WTC11 (cell line): ENCODE data around the gene CTNND2. TPM values are rescaled to one million over a fixed set of nuclear protein-coding genes. Genes with fewer than 3 reads are reported as not detected.

Experiments
- ATAC-seq: fragments of 200-7000 bp; cut with Tn5 transposase; 2 replicates; pipeline ENCODE4 v1.10.0; 2021; ENCODE audit warnings: mild to moderate bottlenecking, moderate library complexity
- CTCF ChIA-PET: fragments of 300-600 bp; sonication (Branson Sonifier 250); formaldehyde crosslinking; loops from one replicate; lab custom pipeline; 2021; ENCODE audit warnings: antibody characterized with exemption; lab: Charles Lee
- POLR2A ChIA-PET: fragments of 350-600 bp; sonication (Branson Sonifier 250); formaldehyde crosslinking; loops from one replicate; lab custom pipeline; 2021; ENCODE audit warnings: antibody characterized with exemption; lab: Charles Lee
- DNase-seq: peaks from one replicate; pipeline ENCODE4 v3.0.0; 2021; ENCODE audit warnings: low spot score
- H3K27ac Mint-ChIP-seq: 2 replicates; pipeline ENCODE4 v1.8.0; 2021; ENCODE audit warnings: mixed read lengths
- H3K27me3 Mint-ChIP-seq: 2 replicates; pipeline ENCODE4 v1.8.0; 2021; ENCODE audit warnings: low read depth, mild to moderate bottlenecking, moderate library complexity, mixed read lengths
- H3K36me3 Mint-ChIP-seq: 2 replicates; pipeline ENCODE4 v1.8.0; 2021; ENCODE audit warnings: mixed read lengths
- H3K4me1 Mint-ChIP-seq: 2 replicates; pipeline ENCODE4 v1.8.0; 2022; ENCODE audit warnings: mixed read lengths
- H3K4me3 Mint-ChIP-seq: 2 replicates; pipeline ENCODE4 v1.8.0; 2021; ENCODE audit warnings: mild to moderate bottlenecking, moderate library complexity, mixed read lengths
- H3K9me3 Mint-ChIP-seq: 2 replicates; pipeline ENCODE4 v1.8.0; 2021; ENCODE audit warnings: mixed read lengths
- ATF1 ChIP-seq: sonication (generic); formaldehyde crosslinking; IDR thresholded peaks from 2 replicates; pipeline ENCODE4 v1.8.1; 2023; ENCODE audit warnings: mild to moderate bottlenecking, moderate library complexity, missing genetic modification reagents
- E2F5 ChIP-seq: sonication (generic); formaldehyde crosslinking; IDR thresholded peaks from 2 replicates; pipeline ENCODE4 v1.8.1; 2022; ENCODE audit warnings: mild to moderate bottlenecking, moderate library complexity, missing genetic modification reagents
- FOXK1 ChIP-seq: sonication (generic); formaldehyde crosslinking; IDR thresholded peaks from 2 replicates; pipeline ENCODE4 v1.8.0; 2022; ENCODE audit warnings: mild to moderate bottlenecking, moderate library complexity, missing genetic modification reagents
- GABPB1 ChIP-seq: sonication (generic); formaldehyde crosslinking; IDR thresholded peaks from 2 replicates; pipeline ENCODE4 v1.8.1; 2023; ENCODE audit warnings: mild to moderate bottlenecking, missing genetic modification reagents
- KAT7 ChIP-seq: sonication (generic); formaldehyde crosslinking; IDR thresholded peaks from 2 replicates; pipeline ENCODE4 v1.8.1; 2023; ENCODE audit warnings: missing genetic modification reagents, mild to moderate bottlenecking, borderline replicate concordance
- MAX ChIP-seq: sonication (generic); formaldehyde crosslinking; IDR thresholded peaks from 2 replicates; pipeline ENCODE4 v1.8.0; 2022; ENCODE audit warnings: mild to moderate bottlenecking, missing genetic modification reagents
- NFATC4 ChIP-seq: fragments of 250-450 bp; sonication (Bioruptor Pico); IDR thresholded peaks from 2 replicates; pipeline ENCODE4 v1.9.0; 2021; ENCODE audit warnings: mild to moderate bottlenecking
- NFE2L1 ChIP-seq: sonication (generic); formaldehyde crosslinking; IDR thresholded peaks from 2 replicates; pipeline ENCODE4 v1.8.1; 2023; ENCODE audit warnings: missing genetic modification reagents
- OVOL2 ChIP-seq: fragments of 250-450 bp; sonication (Bioruptor Pico); IDR thresholded peaks from 2 replicates; pipeline ENCODE4 v1.9.0; 2021; ENCODE audit warnings: mild to moderate bottlenecking, borderline replicate concordance
- PRRX2 ChIP-seq: fragments of 250-450 bp; sonication (Bioruptor Pico); IDR thresholded peaks from 2 replicates; pipeline ENCODE4 v1.8.0; 2021; ENCODE audit warnings: mild to moderate bottlenecking
- RORB ChIP-seq: fragments of 250-450 bp; sonication (Bioruptor Pico); IDR thresholded peaks from 2 replicates; pipeline ENCODE4 v1.9.0; 2021; ENCODE audit warnings: mild to moderate bottlenecking
- SOX15 ChIP-seq: fragments of 250-450 bp; sonication (Bioruptor Pico); IDR thresholded peaks from 2 replicates; pipeline ENCODE4 v1.9.0; 2021; ENCODE audit warnings: mild to moderate bottlenecking
- STAT6 ChIP-seq: sonication (generic); formaldehyde crosslinking; conservative IDR thresholded peaks from 2 replicates; pipeline ENCODE4 v1.8.1; 2023; ENCODE audit warnings: mild to moderate bottlenecking, low read depth, missing genetic modification reagents, moderate library complexity
- TCF7 ChIP-seq: sonication (generic); formaldehyde crosslinking; IDR thresholded peaks from 2 replicates; pipeline ENCODE4 v1.8.0; 2022; ENCODE audit warnings: mild to moderate bottlenecking, low read depth, missing genetic modification reagents, moderate library complexity
- ZNF138 ChIP-seq: sonication (generic); formaldehyde crosslinking; conservative IDR thresholded peaks from 2 replicates; pipeline ENCODE4 v1.8.1; 2022; ENCODE audit warnings: mild to moderate bottlenecking, moderate library complexity, missing genetic modification reagents
- ZNF219 ChIP-seq: sonication (generic); formaldehyde crosslinking; IDR thresholded peaks from 2 replicates; pipeline ENCODE4 v1.8.0; 2023; ENCODE audit warnings: missing genetic modification reagents, mild to moderate bottlenecking, borderline replicate concordance
- ZNF232 ChIP-seq: sonication (generic); formaldehyde crosslinking; IDR thresholded peaks from 2 replicates; pipeline ENCODE4 v1.8.0; 2022; ENCODE audit warnings: mild to moderate bottlenecking, missing genetic modification reagents
- ZNF263 ChIP-seq: sonication (generic); formaldehyde crosslinking; IDR thresholded peaks from 2 replicates; pipeline ENCODE4 v1.8.1; 2022; ENCODE audit warnings: low read depth, mild to moderate bottlenecking, moderate library complexity, missing genetic modification reagents
- total RNA-seq: library from RNA; stranded (reverse); gene quantifications from 3 replicates; pipeline ENCODE4 v1.2.3, GENCODE V29; 2021
- TF ChIP-seq, protein P1 (sequence below): fragments of 250-450 bp; sonication (Bioruptor Pico); IDR thresholded peaks from 2 replicates; pipeline ENCODE4 v1.9.0; 2021; ENCODE audit warnings: mild to moderate bottlenecking
- TF ChIP-seq, protein P2 (sequence below): sonication (generic); formaldehyde crosslinking; IDR thresholded peaks from 2 replicates; pipeline ENCODE4 v1.8.1; 2022; ENCODE audit warnings: low read depth, missing genetic modification reagents, borderline replicate concordance
- TF ChIP-seq, protein P3 (sequence below): sonication (generic); formaldehyde crosslinking; IDR thresholded peaks from 2 replicates; pipeline ENCODE4 v1.8.0; 2022; ENCODE audit warnings: mild to moderate bottlenecking, missing genetic modification reagents

Gene CTNND2
- total RNA-seq, 1 experiment from 2014 or later: 11.9 TPM

DNA sequence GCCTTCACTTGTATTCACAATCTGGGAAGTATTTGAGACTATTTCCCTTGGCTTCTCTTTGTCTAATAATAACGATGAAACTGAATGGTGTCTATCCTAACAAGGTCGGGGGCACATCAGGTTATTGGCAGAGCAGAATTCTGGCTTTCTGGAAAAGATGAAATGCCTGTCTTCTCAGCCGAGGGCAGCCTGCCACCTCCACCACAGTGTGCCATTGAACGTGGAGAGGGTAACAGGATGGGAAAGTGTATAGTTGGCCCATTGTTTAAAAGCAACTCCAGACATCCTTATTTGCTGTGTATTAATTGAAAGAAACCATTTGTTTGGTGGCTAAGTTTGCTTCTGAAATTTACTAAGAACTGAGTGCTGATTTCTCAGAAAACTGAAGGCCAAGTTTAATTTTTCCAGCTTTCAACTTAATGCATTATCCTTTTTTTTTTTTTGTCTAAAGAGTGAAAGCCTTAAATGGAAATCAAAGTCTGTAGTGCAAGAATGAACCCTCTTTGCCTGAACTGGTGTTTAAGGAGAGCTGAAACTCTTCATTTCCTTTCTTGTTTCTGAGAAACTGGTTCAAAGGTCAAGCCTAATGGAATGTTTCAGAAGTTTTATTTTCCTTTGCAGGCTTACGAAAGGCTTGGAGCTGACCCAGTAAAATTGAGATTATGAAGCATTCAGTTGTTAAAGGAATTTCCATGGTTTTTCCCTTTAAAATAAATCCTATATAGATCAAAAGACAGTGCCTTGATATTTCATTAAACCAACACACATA is 579.5 kb downstream of the CTNND2 start:
- Mint-ChIP-seq H3K4me1 (peaks cover 7% of the 10 kb centered on the region), H3K9me3 (peaks cover 5% of the 10 kb centered on the region; the same call in 1 of the 2 replicates), H3K36me3 (no peaks in the 10 kb centered on the region), H3K27ac (no peak overlapping the region), H3K4me3 (no peak overlapping the region), H3K27me3 (no peaks in the 10 kb centered on the region)
- ATAC-seq: no peak
- TF ChIP-seq NFE2L1 (CRISPR knock-in tag) (no peak), ZNF232 (no peak), RORB (CRISPR knock-in tag) (no peak), ZNF263 (CRISPR knock-in tag) (no peak), ZNF138 (CRISPR knock-in tag) (no peak), FOXK1 (CRISPR knock-in tag) (no peak), E2F5 (CRISPR knock-in tag) (no peak), NFATC4 (no peak), OVOL2 (CRISPR knock-in tag) (no peak), ATF1 (CRISPR knock-in tag) (no peak), PRRX2 (CRISPR knock-in tag) (no peak), KAT7 (CRISPR knock-in tag) (no peak), ZNF219 (CRISPR knock-in tag) (no peak), MAX (no peak), TCF7 (CRISPR knock-in tag) (no peak)
- TF ChIP-seq, protein P1, sequence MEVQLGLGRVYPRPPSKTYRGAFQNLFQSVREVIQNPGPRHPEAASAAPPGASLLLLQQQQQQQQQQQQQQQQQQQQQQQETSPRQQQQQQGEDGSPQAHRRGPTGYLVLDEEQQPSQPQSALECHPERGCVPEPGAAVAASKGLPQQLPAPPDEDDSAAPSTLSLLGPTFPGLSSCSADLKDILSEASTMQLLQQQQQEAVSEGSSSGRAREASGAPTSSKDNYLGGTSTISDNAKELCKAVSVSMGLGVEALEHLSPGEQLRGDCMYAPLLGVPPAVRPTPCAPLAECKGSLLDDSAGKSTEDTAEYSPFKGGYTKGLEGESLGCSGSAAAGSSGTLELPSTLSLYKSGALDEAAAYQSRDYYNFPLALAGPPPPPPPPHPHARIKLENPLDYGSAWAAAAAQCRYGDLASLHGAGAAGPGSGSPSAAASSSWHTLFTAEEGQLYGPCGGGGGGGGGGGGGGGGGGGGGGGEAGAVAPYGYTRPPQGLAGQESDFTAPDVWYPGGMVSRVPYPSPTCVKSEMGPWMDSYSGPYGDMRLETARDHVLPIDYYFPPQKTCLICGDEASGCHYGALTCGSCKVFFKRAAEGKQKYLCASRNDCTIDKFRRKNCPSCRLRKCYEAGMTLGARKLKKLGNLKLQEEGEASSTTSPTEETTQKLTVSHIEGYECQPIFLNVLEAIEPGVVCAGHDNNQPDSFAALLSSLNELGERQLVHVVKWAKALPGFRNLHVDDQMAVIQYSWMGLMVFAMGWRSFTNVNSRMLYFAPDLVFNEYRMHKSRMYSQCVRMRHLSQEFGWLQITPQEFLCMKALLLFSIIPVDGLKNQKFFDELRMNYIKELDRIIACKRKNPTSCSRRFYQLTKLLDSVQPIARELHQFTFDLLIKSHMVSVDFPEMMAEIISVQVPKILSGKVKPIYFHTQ (CRISPR knock-in tag): no peak
- TF ChIP-seq, protein P2, sequence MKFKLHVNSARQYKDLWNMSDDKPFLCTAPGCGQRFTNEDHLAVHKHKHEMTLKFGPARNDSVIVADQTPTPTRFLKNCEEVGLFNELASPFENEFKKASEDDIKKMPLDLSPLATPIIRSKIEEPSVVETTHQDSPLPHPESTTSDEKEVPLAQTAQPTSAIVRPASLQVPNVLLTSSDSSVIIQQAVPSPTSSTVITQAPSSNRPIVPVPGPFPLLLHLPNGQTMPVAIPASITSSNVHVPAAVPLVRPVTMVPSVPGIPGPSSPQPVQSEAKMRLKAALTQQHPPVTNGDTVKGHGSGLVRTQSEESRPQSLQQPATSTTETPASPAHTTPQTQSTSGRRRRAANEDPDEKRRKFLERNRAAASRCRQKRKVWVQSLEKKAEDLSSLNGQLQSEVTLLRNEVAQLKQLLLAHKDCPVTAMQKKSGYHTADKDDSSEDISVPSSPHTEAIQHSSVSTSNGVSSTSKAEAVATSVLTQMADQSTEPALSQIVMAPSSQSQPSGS (CRISPR knock-in tag): no peak
- TF ChIP-seq, protein P3, sequence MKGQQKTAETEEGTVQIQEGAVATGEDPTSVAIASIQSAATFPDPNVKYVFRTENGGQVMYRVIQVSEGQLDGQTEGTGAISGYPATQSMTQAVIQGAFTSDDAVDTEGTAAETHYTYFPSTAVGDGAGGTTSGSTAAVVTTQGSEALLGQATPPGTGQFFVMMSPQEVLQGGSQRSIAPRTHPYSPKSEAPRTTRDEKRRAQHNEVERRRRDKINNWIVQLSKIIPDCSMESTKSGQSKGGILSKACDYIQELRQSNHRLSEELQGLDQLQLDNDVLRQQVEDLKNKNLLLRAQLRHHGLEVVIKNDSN (CRISPR knock-in tag): no peak
- ChIA-PET POLR2A (interaction anchor here (0.6 kb wide), 1 partner anchor 369 kb away, joined by 3 read pairs; no protein-coding TSS in a partner anchor), CTCF (no interaction called here)
- no peak for DNase-seq

DNA sequence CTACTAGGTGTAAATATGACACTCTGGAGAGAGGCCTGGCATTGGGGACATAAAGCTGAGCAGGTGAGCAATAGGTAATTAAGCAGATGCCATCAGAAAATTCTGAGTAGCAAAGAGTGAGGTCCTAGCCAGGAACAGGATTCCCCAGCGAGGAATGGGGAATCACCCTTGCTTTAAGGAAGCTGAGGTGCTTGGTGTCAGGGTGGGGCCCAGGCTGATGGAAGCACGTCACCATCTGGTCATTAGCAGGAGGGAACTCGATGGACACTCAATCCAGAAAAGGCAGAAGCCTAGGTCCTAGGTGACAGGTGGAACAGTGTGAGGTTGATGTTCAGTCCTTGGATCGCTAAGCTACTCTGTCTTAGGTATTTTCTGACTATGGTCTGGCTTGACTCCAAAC is 580.5 kb downstream of the CTNND2 start:
- ChIA-PET CTCF (no interaction called here), POLR2A (interaction anchor here (0.6 kb wide), 1 partner anchor 368 kb away, joined by 3 read pairs; no protein-coding TSS in a partner anchor)
- Mint-ChIP-seq H3K9me3 (peaks cover 5% of the 10 kb centered on the region; the same call in 1 of the 2 replicates), H3K4me1 (peaks cover 7% of the 10 kb centered on the region), H3K36me3 (no peaks in the 10 kb centered on the region), H3K27ac (no peak overlapping the region), H3K27me3 (no peaks in the 10 kb centered on the region), H3K4me3 (no peak overlapping the region)
- ATAC-seq (no peak), DNase-seq (no peak)
- TF ChIP-seq SOX15 (no peak), E2F5 (CRISPR knock-in tag) (no peak), STAT6 (CRISPR knock-in tag) (no peak), GABPB1 (CRISPR knock-in tag) (no peak)
